Hepatocyte (in vitro differentiated cells): Measurements from ENCODE around the gene VAMP7.

Source experiments
- CTCF ChIP-seq: fragments of 200-600 bp; sonication (generic); IDR thresholded peaks from 2 replicates; pipeline ENCODE4 v1.5.1; 2016; ENCODE audit warnings: antibody characterized with exemption, mild to moderate bottlenecking; ENCODE audit not compliant: poor library complexity
- EZH2 ChIP-seq: fragments of 200-600 bp; sonication (generic); IDR thresholded peaks from 2 replicates; pipeline ENCODE4 v1.6.1; 2016; ENCODE audit warnings: antibody characterized with exemption, mild to moderate bottlenecking, borderline replicate concordance
- EZH2phosphoT487 ChIP-seq: fragments of 200-600 bp; sonication (generic); IDR thresholded peaks from one replicate; pipeline ENCODE4 v1.6.1; 2018; ENCODE audit warnings: antibody characterized with exemption, mild to moderate bottlenecking, low read depth, moderate library complexity; ENCODE audit not compliant: unreplicated experiment, severe bottlenecking

- TF ChIP-seq CTCF: no peak
- no peak for TF ChIP-seq EZH2
- TF ChIP-seq EZH2phosphoT487: no peak
Measured at GRCh38 chrX:155876704-155877103, 4.4 kb upstream of the VAMP7 start.
